ENCODE results near the gene ABLIM3. TPM values are rescaled to one million over a fixed set of nuclear protein-coding genes. Genes with fewer than 3 reads are reported as not detected.

ABLIM3 gene
- total RNA-seq, 2 experiments from 2014 or later, result not detected

GRCh38 chr5:149130121-149130914 is 11.0 kb upstream of the ABLIM3 start:
- no peaks in the 10 kb centered on the region for H3K36me3 Mint-ChIP-seq (ENCODE audit: low read depth)
- intact Hi-C loops (cut with DNase I, micrococcal nuclease), result no loop called here
- H3K27ac Mint-ChIP-seq, result no peak overlapping the region
- no peaks in the 10 kb centered on the region for H3K4me1 ChIP-seq (ENCODE audit: insufficient read depth, low read length)
- no peaks in the 10 kb centered on the region for H3K4me1 Mint-ChIP-seq (ENCODE audit: low read depth)
- H3K9me3 Mint-ChIP-seq, result no peaks in the 10 kb centered on the region
- no peak for ATAC-seq (ENCODE audit: poor library complexity)
- H3K27me3 Mint-ChIP-seq, result peaks cover 46% of the 10 kb centered on the region
- no peak overlapping the region for H3K27ac ChIP-seq (ENCODE audit: low read depth in 1 of 2, low read length in 2 of 2)
- TF ChIP-seq CTCF (IDR thresholded peaks at IDR 0.05), result no peak
- no peak for DNase-seq
- POLR2A ChIA-PET, result no interaction called here
- no peak overlapping the region for H3K4me3 Mint-ChIP-seq
- CTCF ChIA-PET, result interaction anchor here (1.4 kb wide), 1 partner anchor 11 kb away, joined by 4 read pairs; the partner anchor contains the start of gene ABLIM3
- H3K36me3 ChIP-seq (ENCODE audit: insufficient read depth, low read length), result no peaks in the 10 kb centered on the region
- H3K27me3 ChIP-seq (ENCODE audit: control insufficient read depth in 1 of 2, insufficient read depth in 2 of 2, low read length in 2 of 2), result peaks cover 6 to 7% of the 10 kb centered on the region in 2 experiments
- no peaks in the 10 kb centered on the region for H3K9me3 ChIP-seq (ENCODE audit: control insufficient read depth in 1 of 2, insufficient read depth in 1 of 2, low read length in 2 of 2)
- H3K4me3 ChIP-seq (ENCODE audit: low read length), result no peak overlapping the region

GRCh38 chr5:149132474-149132873 is 8.8 kb upstream of the ABLIM3 start:
- DNase-seq (no peak), ATAC-seq (ENCODE audit: poor library complexity) (no peak)
- H3K9me3 ChIP-seq (ENCODE audit: control insufficient read depth in 1 of 2, insufficient read depth in 1 of 2, low read length in 2 of 2), result no peaks in the 10 kb centered on the region
- no peak for TF ChIP-seq CTCF (IDR thresholded peaks at IDR 0.05)
- no peaks in the 10 kb centered on the region for H3K36me3 ChIP-seq (ENCODE audit: insufficient read depth, low read length)
- H3K4me3 Mint-ChIP-seq, result no peak overlapping the region
- no peaks in the 10 kb centered on the region for H3K9me3 Mint-ChIP-seq
- H3K36me3 Mint-ChIP-seq (ENCODE audit: low read depth), result no peaks in the 10 kb centered on the region
- ChIA-PET CTCF (no interaction called here), POLR2A (no interaction called here)
- H3K4me1 ChIP-seq (ENCODE audit: insufficient read depth, low read length), result no peaks in the 10 kb centered on the region
- no peak overlapping the region for H3K27ac Mint-ChIP-seq
- no peak overlapping the region for H3K4me3 ChIP-seq (ENCODE audit: low read length)
- H3K27me3 Mint-ChIP-seq, result peaks cover 52% of the 10 kb centered on the region
- no peak overlapping the region for H3K27ac ChIP-seq (ENCODE audit: low read depth in 1 of 2, low read length in 2 of 2)
- H3K27me3 ChIP-seq (ENCODE audit: control insufficient read depth in 1 of 2, insufficient read depth in 2 of 2, low read length in 2 of 2), result peaks cover 6 to 9% of the 10 kb centered on the region in 2 experiments
- H3K4me1 Mint-ChIP-seq (ENCODE audit: low read depth), result no peaks in the 10 kb centered on the region
- intact Hi-C loops (cut with DNase I, micrococcal nuclease), result no loop called here

GRCh38 chr5:149133795-149134777 is 7.2 kb upstream of the ABLIM3 start:
- ATAC-seq (ENCODE audit: poor library complexity) (no peak), DNase-seq (peak in 1 of 14 experiments; percentile 39)
- peaks cover 6 to 9% of the 10 kb centered on the region in 2 experiments for H3K27me3 ChIP-seq (ENCODE audit: control insufficient read depth in 1 of 2, insufficient read depth in 2 of 2, low read length in 2 of 2)
- no peak overlapping the region for H3K4me3 ChIP-seq (ENCODE audit: low read length)
- intact Hi-C loops (cut with DNase I, micrococcal nuclease), result no loop called here
- H3K27ac ChIP-seq (ENCODE audit: low read depth in 1 of 2, low read length in 2 of 2), result no peak overlapping the region
- H3K27me3 Mint-ChIP-seq, result peaks cover 50% of the 10 kb centered on the region
- ChIA-PET CTCF (no interaction called here), POLR2A (no interaction called here)
- H3K9me3 Mint-ChIP-seq, result no peaks in the 10 kb centered on the region
- H3K27ac Mint-ChIP-seq, result no peak overlapping the region
- no peaks in the 10 kb centered on the region for H3K36me3 ChIP-seq (ENCODE audit: insufficient read depth, low read length)
- H3K9me3 ChIP-seq (ENCODE audit: control insufficient read depth in 1 of 2, insufficient read depth in 1 of 2, low read length in 2 of 2), result no peaks in the 10 kb centered on the region
- H3K36me3 Mint-ChIP-seq (ENCODE audit: low read depth), result no peaks in the 10 kb centered on the region
- no peak for TF ChIP-seq CTCF (IDR thresholded peaks at IDR 0.05)
- no peak overlapping the region for H3K4me3 Mint-ChIP-seq
- no peaks in the 10 kb centered on the region for H3K4me1 ChIP-seq (ENCODE audit: insufficient read depth, low read length)
- H3K4me1 Mint-ChIP-seq (ENCODE audit: low read depth), result no peaks in the 10 kb centered on the region

All from CD4-positive, alpha-beta T cell (primary cell).